Smooth muscle cell of the brain vasculature (primary cell): ENCODE measurements around the gene BARX2.

ENCODE experiments used
- DNase-seq: peaks from one replicate; pipeline ENCODE4 v3.0.0-alpha.2; 2012; ENCODE audit warnings: low read depth, low spot score

Gene BARX2

GRCh38 chr11:129436573-129436972 is 60.9 kb downstream of the BARX2 start:
- DNase-seq = no peak

DNA sequence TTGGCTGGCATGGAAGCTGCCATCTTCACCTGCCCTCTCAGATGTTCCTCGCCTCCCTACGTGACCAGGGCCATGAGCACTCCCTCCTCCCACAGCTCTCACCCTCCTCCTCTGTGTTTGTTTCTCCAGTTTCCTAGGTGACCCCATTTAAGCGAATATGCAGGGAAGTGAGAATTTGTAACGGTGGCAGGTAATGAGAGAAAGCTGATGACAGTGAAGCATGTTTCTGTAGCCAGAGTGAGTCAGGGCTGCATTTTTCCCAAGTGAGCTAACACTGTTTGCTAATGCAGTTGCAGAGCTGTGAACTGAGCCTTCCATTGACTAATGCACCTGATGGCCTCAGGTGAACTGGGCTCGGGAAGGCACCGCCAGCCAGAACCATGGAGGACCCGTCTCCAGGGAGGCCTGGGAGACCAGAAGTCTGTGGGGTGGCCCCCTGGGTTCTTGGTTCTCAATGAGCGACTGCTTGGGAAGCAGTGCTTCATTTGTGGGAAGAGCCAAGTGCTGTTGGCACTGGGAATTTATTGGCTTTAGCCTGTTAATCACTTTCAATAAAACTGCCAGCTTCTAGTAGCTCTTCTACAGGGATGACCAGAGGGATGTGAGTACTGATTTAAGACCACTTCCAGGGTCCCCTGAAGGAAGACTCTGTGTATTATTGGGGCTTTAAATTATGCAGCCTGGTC is 64.5 kb downstream of the BARX2 start:
- no peak for DNase-seq

DNA sequence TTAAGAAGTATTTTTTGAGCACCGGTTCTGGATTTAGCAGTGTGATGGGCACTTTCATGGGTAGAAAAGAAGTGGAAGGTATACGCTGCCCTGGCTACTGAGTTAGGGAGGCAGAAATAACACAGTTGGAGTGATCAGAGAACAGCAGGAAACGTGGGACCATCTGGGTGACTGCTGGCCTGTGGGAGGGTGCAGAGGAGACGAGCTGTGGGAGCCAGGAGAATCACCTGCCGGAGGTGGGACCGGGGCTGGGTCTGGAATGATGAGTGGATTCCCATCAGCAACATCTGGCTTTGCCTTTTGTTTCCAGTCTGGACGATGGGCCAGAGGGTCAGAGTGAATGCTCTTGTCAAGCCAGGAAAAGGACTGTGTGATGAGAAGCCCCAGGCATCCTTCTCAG is 66.5 kb downstream of the BARX2 start:
- no peak for DNase-seq

- no peak for DNase-seq
Measured at GRCh38 chr11:129443276-129443675, 67.6 kb downstream of the BARX2 start.

DNA sequence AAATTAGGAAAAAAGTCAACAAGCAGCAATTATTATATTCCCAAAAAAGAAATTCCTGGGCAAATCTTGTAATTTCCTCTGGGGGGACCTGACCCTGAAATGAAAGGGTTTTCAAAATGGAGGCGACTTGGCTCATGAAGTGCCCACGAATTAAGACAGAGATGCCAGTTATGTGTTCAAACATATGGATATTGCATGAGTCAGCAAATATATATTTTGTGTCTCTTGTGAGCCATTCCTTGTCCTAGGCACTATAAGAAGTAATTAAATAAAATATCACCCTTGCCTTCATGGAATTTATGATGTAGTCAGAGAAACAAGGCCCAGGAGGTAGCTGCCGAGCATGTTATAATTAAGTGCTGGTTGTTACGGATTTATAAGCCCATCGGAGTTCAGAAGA is 68.6 kb downstream of the BARX2 start:
- DNase-seq = no peak

GRCh38 chr11:129445226-129445625 is 69.6 kb downstream of the BARX2 start:
- DNase-seq = no peak

- DNase-seq = no peak
Measured at GRCh38 chr11:129446572-129446971, 70.9 kb downstream of the BARX2 start.

- DNase-seq = no peak
Measured at GRCh38 chr11:129447654-129448239, 72.1 kb downstream of the BARX2 start.

GRCh38 chr11:129451524-129451923 is 75.9 kb downstream of the BARX2 start:
- no peak for DNase-seq

- DNase-seq = no peak
Measured at GRCh38 chr11:129453293-129453721, 77.7 kb downstream of the BARX2 start.

DNA sequence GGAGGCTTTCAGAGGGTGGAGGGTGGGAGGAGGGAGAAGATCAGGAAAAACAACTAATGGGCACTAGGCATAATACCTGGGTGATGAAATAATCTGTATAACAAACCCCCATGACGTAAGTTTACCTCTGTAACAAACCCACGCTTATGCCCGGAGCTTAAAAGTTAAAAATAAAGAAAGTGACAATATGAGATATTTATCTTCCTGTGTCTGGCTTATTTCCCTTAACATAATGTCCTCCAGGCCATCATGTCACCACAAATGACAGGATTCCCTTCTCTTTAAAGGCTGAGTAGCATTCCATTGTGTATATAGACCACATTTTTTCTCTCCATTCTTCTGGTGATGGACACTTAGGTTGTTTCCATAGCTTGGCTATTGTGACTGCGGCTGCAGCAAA is 79.5 kb downstream of the BARX2 start:
- no peak for DNase-seq

GRCh38 chr11:129455756-129456655 is 80.4 kb downstream of the BARX2 start:
- no peak for DNase-seq

DNA sequence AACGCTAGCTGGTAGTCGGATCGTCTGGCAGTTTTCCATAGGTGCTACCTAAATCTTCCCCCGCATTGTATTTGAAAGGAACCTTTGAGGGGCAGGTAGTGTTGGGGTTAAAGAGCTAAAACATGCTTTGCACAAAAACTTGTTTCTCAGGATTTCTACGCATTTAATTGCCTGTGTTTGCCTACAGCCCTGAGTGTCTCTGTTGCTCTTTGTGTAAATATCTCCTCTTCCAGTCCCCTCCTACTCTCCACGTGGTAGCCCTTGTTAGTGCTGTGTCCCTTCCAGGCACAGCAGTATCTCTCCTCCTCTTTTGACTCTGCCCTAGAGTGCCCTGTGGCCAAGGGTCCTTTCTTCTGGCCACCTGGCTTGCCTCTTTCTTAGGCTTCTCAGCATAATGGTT is 81.7 kb downstream of the BARX2 start:
- no peak for DNase-seq

- DNase-seq = no peak
Measured at GRCh38 chr11:129458278-129458677, 82.6 kb downstream of the BARX2 start.

DNA sequence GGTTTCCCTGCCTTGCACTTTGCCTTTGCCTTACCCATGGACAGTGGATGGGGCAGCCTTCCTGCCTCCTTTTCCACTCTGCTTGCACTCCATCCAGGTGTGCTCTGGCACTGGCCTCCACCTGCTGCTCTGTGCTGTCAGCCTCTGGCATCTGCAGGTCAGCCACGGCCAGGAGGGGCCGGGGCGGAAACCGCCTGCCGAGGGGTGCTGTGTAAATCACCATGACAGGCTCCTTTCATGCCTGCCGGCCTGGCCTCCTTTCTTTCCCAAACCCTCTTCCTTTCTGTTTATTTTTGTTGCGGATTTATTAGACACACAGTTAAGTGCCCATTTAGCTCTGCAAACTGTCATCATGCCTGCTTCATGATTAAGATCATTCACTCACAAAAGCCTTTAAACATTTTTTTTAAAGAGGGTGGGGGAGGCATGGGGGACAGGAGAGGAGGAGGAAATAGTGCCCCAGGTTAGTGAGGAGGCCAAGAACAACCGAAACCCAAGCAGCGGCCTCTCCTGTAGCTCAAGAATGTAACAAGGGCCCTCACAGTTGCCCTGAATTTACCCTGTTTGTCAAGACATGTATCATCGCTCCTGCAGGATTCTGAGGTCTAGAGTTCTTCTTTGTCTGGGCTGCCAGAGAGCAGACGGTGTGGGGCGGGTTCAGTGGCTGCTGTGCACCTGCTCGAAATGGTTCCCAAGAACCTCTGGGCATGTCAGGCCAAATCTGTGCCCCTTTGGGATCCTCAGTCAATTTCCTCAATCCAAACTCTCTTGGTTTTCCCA is 83.3 kb downstream of the BARX2 start:
- no peak for DNase-seq

- no peak for DNase-seq
Measured at GRCh38 chr11:129460714-129461113, 85.1 kb downstream of the BARX2 start.

- DNase-seq = no peak
Measured at GRCh38 chr11:129484068-129484467, 108.4 kb downstream of the BARX2 start.

DNA sequence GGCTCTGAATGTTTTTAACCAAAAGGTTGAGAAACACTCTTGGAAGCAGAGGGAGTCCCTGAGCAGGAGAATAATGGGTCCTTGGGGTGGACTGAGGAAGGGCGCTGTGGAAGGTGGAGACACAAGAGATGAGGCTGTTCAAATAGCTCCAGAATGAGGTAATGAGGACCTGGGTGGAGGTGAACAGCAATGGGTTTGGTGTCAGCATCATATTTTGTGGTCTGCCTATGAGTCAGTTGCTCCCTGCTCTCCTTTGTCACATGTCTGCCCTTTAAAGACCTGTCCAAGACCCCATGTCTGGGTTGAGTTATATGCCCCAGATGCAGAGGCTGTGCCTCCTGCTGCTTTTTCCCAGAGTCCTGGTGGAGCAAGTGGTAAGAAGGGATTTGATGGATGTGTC is 113.6 kb downstream of the BARX2 start:
- no peak for DNase-seq

- no peak for DNase-seq
Measured at GRCh38 chr11:129490004-129490403, 114.4 kb downstream of the BARX2 start.

- DNase-seq = no peak
Measured at GRCh38 chr11:129493746-129494145, 118.1 kb downstream of the BARX2 start.
